Measurements from ENCODE around the gene SYNPR.

DNA sequence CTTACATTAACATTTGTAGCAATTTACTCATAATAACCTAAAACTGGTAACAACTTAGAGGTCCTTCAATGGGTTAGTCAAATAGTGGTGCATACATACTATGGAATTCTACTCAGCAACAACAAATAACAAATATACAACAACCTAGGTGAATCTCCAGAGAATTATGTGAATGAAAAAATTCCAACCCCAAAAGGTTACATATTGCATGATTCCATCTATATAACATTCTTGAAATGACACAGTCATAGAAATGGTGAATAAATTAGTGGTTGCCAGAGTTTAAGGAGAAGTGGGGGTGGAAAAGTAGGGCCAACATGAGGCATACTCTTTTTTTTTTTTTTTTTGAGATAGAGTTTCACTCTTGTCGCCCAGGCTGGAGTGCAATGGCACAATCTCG, 361.7 kb downstream of the SYNPR start:
- TF ChIP-seq, protein P1, sequence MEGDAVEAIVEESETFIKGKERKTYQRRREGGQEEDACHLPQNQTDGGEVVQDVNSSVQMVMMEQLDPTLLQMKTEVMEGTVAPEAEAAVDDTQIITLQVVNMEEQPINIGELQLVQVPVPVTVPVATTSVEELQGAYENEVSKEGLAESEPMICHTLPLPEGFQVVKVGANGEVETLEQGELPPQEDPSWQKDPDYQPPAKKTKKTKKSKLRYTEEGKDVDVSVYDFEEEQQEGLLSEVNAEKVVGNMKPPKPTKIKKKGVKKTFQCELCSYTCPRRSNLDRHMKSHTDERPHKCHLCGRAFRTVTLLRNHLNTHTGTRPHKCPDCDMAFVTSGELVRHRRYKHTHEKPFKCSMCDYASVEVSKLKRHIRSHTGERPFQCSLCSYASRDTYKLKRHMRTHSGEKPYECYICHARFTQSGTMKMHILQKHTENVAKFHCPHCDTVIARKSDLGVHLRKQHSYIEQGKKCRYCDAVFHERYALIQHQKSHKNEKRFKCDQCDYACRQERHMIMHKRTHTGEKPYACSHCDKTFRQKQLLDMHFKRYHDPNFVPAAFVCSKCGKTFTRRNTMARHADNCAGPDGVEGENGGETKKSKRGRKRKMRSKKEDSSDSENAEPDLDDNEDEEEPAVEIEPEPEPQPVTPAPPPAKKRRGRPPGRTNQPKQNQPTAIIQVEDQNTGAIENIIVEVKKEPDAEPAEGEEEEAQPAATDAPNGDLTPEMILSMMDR (IDR thresholded peaks at IDR 0.05; ENCODE audit: borderline replicate concordance, extremely low read depth, low read length, poor library complexity, severe bottlenecking) = no peak
- TF ChIP-seq EZH2 (IDR thresholded peaks at IDR 0.05; ENCODE audit: borderline replicate concordance, low read depth, low read length, severe bottlenecking) = no peak
